NT2/D1 (cell line): Measurements from ENCODE around the gene TTL.
"Not testable (repeated sequence)": the region's sequence is repeated elsewhere in the genome, so short reads cannot be mapped to it uniquely, and the experiment has no call there.

Experiments used
- DNase-seq: peaks from one replicate; pipeline ENCODE4 v3.0.0-alpha.2; 2011; ENCODE audit warnings: low read depth, low spot score
- H3K27me3 ChIP-seq: 2 replicates; pipeline ENCODE4 v1.6.0; 2011; ENCODE audit warnings: mild to moderate bottlenecking; ENCODE audit not compliant: insufficient read length, insufficient read depth
- H3K36me3 ChIP-seq: 2 replicates; pipeline ENCODE4 v1.6.1; 2011; ENCODE audit warnings: mild to moderate bottlenecking, low read length, mixed read lengths; ENCODE audit not compliant: insufficient read depth, insufficient read length
- H3K4me1 ChIP-seq: 2 replicates; pipeline ENCODE4 v1.5.1; 2011; ENCODE audit not compliant: insufficient read depth, insufficient read length
- H3K4me3 ChIP-seq: 2 replicates; pipeline ENCODE4 v1.5.1; 2011; ENCODE audit warnings: low read depth; ENCODE audit not compliant: insufficient read length
- H3K9ac ChIP-seq: 2 replicates; pipeline ENCODE4 v1.6.0; 2011; ENCODE audit warnings: low read depth; ENCODE audit not compliant: insufficient read length
- H3K9me3 ChIP-seq: 2 replicates; pipeline ENCODE4 v1.5.1; 2011; ENCODE audit warnings: mild to moderate bottlenecking, low read length; ENCODE audit not compliant: insufficient read depth
- SUZ12 ChIP-seq: IDR thresholded peaks from 2 replicates; pipeline ENCODE4 v1.6.1; 2011; ENCODE audit not compliant: insufficient read length, insufficient read depth; ENCODE audit errors: extremely low read depth
- YY1 ChIP-seq: IDR thresholded peaks from 2 replicates; pipeline ENCODE4 v1.6.1; 2011; ENCODE audit not compliant: insufficient read length, insufficient read depth
- ZNF274 ChIP-seq: IDR thresholded peaks from 2 replicates; pipeline ENCODE4 v1.6.1; 2011; ENCODE audit warnings: mild to moderate bottlenecking, low read depth, low read length

The TTL gene

DNA sequence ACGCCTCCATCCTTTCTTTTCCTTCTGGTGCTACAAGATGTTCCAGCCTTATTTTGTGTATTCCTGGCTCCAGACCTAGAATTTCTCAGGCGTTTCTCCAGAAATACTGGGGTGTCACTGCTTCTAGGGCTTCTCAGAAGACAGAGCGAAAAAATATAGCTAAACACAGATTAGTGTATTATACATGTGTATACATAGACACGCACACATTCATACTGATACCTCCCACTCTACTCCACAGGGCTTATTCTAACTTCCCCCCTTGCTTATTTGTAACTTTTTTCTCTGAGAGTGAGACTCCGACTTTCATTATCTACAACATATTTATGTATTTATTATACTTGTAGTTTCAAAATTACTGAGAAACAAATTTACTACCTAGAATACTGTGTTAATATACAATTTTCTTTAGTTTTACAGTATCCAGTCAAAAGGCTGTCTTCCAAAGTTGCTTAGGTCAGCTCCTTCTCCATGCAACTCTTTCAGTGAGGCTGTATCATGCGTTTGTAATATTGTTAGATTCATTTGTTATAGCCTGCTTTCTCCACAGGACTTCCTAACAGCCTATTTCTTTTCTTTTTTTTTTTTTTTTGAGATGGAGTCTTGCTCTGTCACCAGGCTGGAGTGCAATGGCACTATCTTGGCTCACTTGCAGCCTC is 43.2 kb upstream of the TTL start:
- not testable (repeated sequence) for H3K36me3 ChIP-seq, DNase-seq, H3K9me3 ChIP-seq, H3K4me3 ChIP-seq, H3K27me3 ChIP-seq, H3K9ac ChIP-seq, H3K4me1 ChIP-seq

DNA sequence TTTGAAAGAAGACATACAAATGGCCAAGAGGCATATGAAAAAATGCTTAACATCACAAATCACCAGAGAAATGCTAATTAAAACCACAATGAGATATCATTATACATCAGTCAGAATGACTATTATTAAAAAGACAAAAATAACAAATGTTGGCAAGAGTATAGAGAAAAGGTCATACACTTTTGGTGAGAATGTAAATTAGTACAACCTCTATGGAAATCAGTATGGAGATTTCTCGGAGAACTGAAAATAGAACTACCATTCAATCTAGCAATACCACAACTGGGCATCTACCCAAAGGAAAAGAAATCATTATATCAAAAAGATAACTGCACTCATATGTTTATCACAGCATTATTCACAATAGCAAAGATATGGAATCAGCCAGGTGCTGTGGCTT is 37.7 kb upstream of the TTL start:
- not testable (repeated sequence) for H3K4me1 ChIP-seq, H3K9ac ChIP-seq, H3K27me3 ChIP-seq, H3K4me3 ChIP-seq, DNase-seq, H3K36me3 ChIP-seq, H3K9me3 ChIP-seq

DNA sequence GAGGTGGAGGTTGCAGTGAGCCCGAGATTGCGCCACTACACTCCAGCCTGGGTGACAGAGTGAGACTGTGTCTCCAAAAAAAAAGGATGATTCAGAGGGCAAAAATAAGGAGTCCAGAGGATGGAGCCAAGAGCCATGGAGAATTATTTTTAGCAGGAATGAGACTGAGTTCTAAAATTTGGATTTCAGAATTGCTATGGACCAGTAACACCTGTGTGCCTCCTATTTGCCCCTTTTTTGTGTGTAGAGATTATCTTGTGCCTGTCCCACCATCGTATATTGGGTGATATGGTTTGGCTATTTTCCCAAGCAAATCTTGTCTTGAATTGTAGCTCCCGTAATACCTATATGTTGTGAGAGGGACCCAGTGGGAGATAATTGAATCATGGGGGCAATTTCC is 32.1 kb upstream of the TTL start:
- Histone ChIP-seq H3K27me3 (no peaks in the 10 kb centered on the region), H3K9ac (no peak overlapping the region), H3K4me1 (no peaks in the 10 kb centered on the region), H3K4me3 (no peak overlapping the region), H3K36me3 (no peaks in the 10 kb centered on the region), H3K9me3 (no peaks in the 10 kb centered on the region)
- DNase-seq: no peak
- TF ChIP-seq ZNF274 (no peak), YY1 (no peak), SUZ12 (no peak)

DNA sequence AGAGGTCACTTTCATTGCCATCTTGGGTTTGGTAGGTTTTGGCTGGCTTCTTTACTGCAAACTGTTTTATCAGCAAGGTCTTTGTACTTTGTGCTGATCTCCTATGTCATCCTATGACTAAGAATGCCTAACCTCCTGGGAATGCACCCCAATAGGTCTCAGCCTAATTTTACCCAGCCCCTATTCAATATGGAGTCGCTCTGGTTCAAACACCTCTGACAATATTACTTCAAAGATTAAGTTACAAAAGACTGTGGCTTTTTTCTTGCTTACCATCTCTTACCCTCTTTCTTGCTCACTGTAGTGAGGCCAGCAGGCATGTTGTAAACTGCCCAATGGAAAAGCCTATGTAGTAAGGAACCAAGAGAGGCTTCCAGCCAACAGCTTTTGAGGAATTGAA is 30.6 kb upstream of the TTL start:
- H3K27me3 ChIP-seq: no peaks in the 10 kb centered on the region
- TF ChIP-seq YY1 (no peak), SUZ12 (no peak), ZNF274 (no peak)
- no peak for DNase-seq
- no peak overlapping the region for H3K9ac ChIP-seq
- H3K4me1 ChIP-seq: no peaks in the 10 kb centered on the region
- H3K9me3 ChIP-seq: no peaks in the 10 kb centered on the region
- H3K36me3 ChIP-seq: no peaks in the 10 kb centered on the region
- H3K4me3 ChIP-seq: no peak overlapping the region

DNA sequence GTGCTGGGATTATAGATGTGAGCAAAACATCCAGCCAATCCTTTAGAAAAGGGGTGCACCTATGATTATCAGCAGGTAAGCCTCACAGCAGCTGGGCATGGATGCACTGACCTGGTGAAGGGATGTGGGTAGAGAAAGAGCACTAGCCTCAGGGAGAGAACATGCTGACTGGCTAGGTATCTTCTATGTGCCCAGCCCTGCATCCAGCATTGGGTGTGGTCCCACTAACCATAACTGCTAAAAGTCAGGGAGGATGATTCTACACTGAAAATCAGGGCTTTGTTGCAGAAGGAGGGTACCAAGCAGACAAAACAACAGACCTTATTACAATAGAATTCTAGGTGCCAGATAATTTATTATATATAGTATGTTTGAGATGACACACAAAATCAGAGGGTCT is 27.4 kb upstream of the TTL start:
- H3K4me3 ChIP-seq: no peak overlapping the region
- no peak overlapping the region for H3K9ac ChIP-seq
- H3K9me3 ChIP-seq: no peaks in the 10 kb centered on the region
- no peak for DNase-seq
- TF ChIP-seq SUZ12 (no peak), ZNF274 (no peak), YY1 (no peak)
- H3K36me3 ChIP-seq: no peaks in the 10 kb centered on the region
- no peaks in the 10 kb centered on the region for H3K27me3 ChIP-seq
- no peaks in the 10 kb centered on the region for H3K4me1 ChIP-seq

DNA sequence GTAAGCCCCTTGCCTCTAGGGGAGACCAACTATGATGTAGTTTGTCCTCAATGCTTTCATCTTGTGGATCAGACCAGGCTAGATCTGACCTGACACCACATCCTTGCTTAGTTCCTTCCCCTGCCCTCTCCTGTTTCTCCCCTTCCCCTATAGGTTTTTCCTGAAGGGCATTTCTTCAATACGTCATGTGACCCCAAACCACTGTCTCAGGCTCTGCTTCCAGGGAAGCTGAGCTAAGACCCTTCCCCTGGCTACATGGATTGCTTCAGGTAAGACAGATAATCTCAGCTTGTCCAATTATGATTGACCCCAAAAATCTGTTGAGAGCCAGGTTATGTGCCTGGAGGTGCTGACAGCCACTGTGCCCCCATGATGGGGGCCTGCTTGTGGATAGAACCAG is 22.6 kb upstream of the TTL start:
- Histone ChIP-seq H3K36me3 (no peaks in the 10 kb centered on the region), H3K9ac (no peak overlapping the region), H3K4me1 (no peaks in the 10 kb centered on the region), H3K9me3 (no peaks in the 10 kb centered on the region), H3K4me3 (no peak overlapping the region), H3K27me3 (no peaks in the 10 kb centered on the region)
- no peak for DNase-seq
- TF ChIP-seq SUZ12 (no peak), ZNF274 (no peak), YY1 (no peak)

DNA sequence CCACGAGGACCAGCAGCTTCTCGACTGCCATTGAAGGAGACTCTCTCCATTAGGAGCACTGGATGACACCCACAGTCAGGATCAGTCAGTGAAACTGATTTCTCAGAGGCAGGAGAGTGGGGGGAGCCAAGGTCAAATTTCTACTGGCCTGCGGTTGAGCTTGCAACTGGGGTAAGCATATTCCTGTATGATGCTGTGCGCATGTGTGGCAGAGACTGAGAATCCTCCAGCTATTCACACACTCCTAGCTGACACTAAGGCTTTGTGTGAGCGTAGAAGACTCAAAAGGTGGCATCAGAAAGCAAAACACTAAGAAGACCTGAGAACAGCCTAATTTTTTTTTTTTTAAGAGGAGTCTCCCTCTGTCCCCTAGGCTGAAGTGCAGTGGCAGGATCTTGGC is 19.8 kb upstream of the TTL start:
- Histone ChIP-seq H3K9me3 (no peaks in the 10 kb centered on the region), H3K9ac (no peak overlapping the region), H3K27me3 (no peaks in the 10 kb centered on the region), H3K4me3 (no peak overlapping the region), H3K36me3 (no peaks in the 10 kb centered on the region), H3K4me1 (no peaks in the 10 kb centered on the region)
- DNase-seq: no peak
- no peak for TF ChIP-seq ZNF274
- TF ChIP-seq YY1: no peak
- TF ChIP-seq SUZ12: no peak

DNA sequence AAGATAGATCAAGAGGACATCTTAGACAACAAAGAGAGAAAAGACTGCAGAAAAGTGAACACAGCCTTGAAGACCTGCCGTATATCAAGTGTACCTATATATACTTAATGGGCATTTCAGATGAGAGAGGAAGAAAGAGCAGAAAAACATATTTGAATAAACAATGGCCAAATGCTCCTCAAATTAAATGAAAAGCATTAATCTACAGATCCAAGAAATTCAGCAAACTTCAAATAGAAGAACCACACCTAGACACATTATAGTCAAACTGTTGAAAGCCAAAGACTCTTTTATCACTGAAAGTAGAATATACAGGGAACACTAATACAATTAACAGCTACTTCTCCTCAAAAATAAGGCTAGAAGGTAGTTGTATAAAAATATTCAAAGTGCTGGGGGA is 18.7 kb upstream of the TTL start:
- no peak for DNase-seq
- H3K9me3 ChIP-seq: no peaks in the 10 kb centered on the region
- H3K36me3 ChIP-seq: no peaks in the 10 kb centered on the region
- TF ChIP-seq ZNF274 (no peak), SUZ12 (no peak), YY1 (no peak)
- no peak overlapping the region for H3K4me3 ChIP-seq
- no peaks in the 10 kb centered on the region for H3K4me1 ChIP-seq
- H3K27me3 ChIP-seq: no peaks in the 10 kb centered on the region
- H3K9ac ChIP-seq: no peak overlapping the region
